SU-DHL-6 (cell line): ENCODE data around the gene EOGT.

Experiments used
- H2AFZ ChIP-seq: fragments of 200-600 bp; sonication (generic); 2 replicates; pipeline ENCODE4 v1.6.1; 2014; ENCODE audit warnings: low read depth, mild to moderate bottlenecking, moderate library complexity, mixed read lengths, antibody characterized with exemption, low read length; ENCODE audit not compliant: severe bottlenecking
- H3F3A ChIP-seq: fragments of 200-600 bp; shearing (Covaris generic); 2 replicates; pipeline ENCODE4 v1.6.0; 2016; ENCODE audit warnings: antibody characterized with exemption, mild to moderate bottlenecking; ENCODE audit not compliant: insufficient read depth
- H3K27ac ChIP-seq: fragments of 200-600 bp; sonication (generic); 2 replicates; pipeline ENCODE4 v1.5.1; 2016; ENCODE audit warnings: low read depth, mild to moderate bottlenecking, low read length, moderate library complexity, mixed read lengths
- H3K27me3 ChIP-seq: fragments of 200-600 bp; sonication (generic), shearing (Covaris generic); 2 replicates; pipeline ENCODE4 v1.6.0; 2014; ENCODE audit warnings: mild to moderate bottlenecking, low read length
- H3K36me3 ChIP-seq: fragments of 200-600 bp; sonication (generic); 2 replicates; pipeline ENCODE4 v1.6.1; 2014; ENCODE audit warnings: mild to moderate bottlenecking, low read length, mixed read lengths
- H3K4me2 ChIP-seq: fragments of 300-600, 200-600 bp; shearing (Covaris generic), sonication (generic); 2 replicates; pipeline ENCODE4 v1.6.0; 2014; ENCODE audit warnings: low read length, low read depth, mild to moderate bottlenecking; ENCODE audit not compliant: poor library complexity, severe bottlenecking
- H3K4me3 ChIP-seq: fragments of 200-600 bp; sonication (generic); 2 replicates; pipeline ENCODE4 v1.5.1; 2014; ENCODE audit warnings: antibody characterized with exemption, low read length, mild to moderate bottlenecking, mixed read lengths; ENCODE audit not compliant: insufficient read depth, poor library complexity, severe bottlenecking
- H3K79me2 ChIP-seq: fragments of 200-600 bp; sonication (generic); 2 replicates; pipeline ENCODE4 v1.6.1; 2014; ENCODE audit warnings: mild to moderate bottlenecking, low read length, moderate library complexity; ENCODE audit not compliant: insufficient read depth
- H3K9ac ChIP-seq: fragments of 200-600 bp; sonication (generic); 2 replicates; pipeline ENCODE4 v1.7.0; 2014; ENCODE audit warnings: mild to moderate bottlenecking, low read length
- H3K9me2 ChIP-seq: fragments of 200-600 bp; sonication (generic); replicated peaks from 2 replicates; pipeline ENCODE4 v1.6.1; 2014; ENCODE audit warnings: low read length; ENCODE audit not compliant: insufficient read depth
- H3K9me3 ChIP-seq: fragments of 200-600 bp; sonication (generic); 2 replicates; pipeline ENCODE4 v1.6.1; 2014; ENCODE audit warnings: low read length, mixed read lengths; ENCODE audit not compliant: insufficient read depth
- H4K20me1 ChIP-seq: fragments of 200-600 bp; sonication (generic); 2 replicates; pipeline ENCODE4 v1.6.1; 2014; ENCODE audit warnings: low read depth, mild to moderate bottlenecking, antibody characterized with exemption, low read length, moderate library complexity, mixed read lengths
- EZH2phosphoT487 ChIP-seq: fragments of 200-600 bp; sonication (generic), shearing (Covaris generic); conservative IDR thresholded peaks from 2 replicates; pipeline ENCODE4 v1.6.1; 2018; ENCODE audit warnings: mild to moderate bottlenecking, antibody characterized with exemption, low read length, moderate library complexity, mixed read lengths
- TF ChIP-seq, protein P1 (sequence below): fragments of 200-600 bp; sonication (generic); IDR thresholded peaks from one replicate; pipeline ENCODE4 v1.5.1; 2017; ENCODE audit warnings: antibody characterized with exemption, mild to moderate bottlenecking, low read length, moderate library complexity; ENCODE audit not compliant: insufficient read depth, poor library complexity, severe bottlenecking

EOGT gene

DNA sequence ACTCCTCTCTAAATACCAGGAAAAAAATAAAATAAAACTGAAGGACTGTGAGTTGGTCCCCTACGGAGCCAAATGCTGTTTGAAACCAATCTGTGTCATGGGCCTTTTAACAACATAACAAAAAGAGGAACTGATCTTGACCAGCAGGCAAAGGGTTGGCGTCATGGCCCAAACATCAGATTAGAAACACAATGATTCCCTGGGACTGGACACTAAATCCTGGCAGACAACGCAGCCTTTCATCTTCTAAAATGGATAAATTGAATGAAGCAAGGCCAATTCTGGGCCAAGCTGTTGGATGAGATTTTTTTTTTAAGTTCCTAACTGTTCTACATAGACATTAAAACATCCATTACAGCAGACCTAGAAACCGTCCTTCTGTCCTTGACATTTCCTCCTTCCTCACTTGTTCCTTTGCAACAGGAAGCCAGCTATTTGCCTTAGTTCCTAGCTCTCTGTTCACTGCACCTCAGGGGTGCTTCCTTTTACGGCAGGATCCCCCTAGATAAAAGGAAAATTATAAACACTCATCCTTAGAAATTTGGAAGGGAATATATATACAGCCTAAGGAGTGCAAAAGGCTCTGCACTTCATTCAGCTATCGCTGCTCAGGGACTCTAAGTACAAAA lies 59.6 kb downstream of the EOGT start:
- no peak overlapping the region for H3K4me3 ChIP-seq
- H3K9me3 ChIP-seq, result no peaks in the 10 kb centered on the region
- no peaks in the 10 kb centered on the region for H3K9me2 ChIP-seq
- no peak overlapping the region for H3K27ac ChIP-seq
- no peaks in the 10 kb centered on the region for H3K79me2 ChIP-seq
- H3K27me3 ChIP-seq, result no peaks in the 10 kb centered on the region
- TF ChIP-seq EZH2phosphoT487, result no peak
- TF ChIP-seq, protein P1, sequence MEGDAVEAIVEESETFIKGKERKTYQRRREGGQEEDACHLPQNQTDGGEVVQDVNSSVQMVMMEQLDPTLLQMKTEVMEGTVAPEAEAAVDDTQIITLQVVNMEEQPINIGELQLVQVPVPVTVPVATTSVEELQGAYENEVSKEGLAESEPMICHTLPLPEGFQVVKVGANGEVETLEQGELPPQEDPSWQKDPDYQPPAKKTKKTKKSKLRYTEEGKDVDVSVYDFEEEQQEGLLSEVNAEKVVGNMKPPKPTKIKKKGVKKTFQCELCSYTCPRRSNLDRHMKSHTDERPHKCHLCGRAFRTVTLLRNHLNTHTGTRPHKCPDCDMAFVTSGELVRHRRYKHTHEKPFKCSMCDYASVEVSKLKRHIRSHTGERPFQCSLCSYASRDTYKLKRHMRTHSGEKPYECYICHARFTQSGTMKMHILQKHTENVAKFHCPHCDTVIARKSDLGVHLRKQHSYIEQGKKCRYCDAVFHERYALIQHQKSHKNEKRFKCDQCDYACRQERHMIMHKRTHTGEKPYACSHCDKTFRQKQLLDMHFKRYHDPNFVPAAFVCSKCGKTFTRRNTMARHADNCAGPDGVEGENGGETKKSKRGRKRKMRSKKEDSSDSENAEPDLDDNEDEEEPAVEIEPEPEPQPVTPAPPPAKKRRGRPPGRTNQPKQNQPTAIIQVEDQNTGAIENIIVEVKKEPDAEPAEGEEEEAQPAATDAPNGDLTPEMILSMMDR, result no peak
- no peak overlapping the region for H2AFZ ChIP-seq
- no peaks in the 10 kb centered on the region for H3F3A ChIP-seq
- H4K20me1 ChIP-seq, result no peaks in the 10 kb centered on the region
- H3K4me2 ChIP-seq, result no peak overlapping the region
- no peak overlapping the region for H3K9ac ChIP-seq
- H3K36me3 ChIP-seq, result no peaks in the 10 kb centered on the region

DNA sequence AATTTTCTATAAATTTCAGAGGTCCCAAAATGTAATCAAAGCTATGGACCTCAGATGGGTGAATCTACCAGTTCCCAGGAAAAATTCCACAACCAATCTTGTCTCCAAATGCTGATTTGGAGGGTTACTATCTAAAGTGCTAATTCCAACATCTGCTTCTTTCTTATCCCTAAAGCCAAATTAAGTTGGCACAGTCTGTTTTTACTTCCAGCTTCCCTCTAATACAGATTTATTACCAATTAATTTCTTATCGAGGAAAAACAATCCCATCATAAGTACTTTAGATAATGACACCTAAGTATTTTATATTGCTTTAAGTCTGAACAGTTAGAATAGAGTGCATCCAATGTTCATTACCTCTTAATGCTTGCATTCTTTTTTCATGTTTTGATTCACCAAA lies 68.3 kb downstream of the EOGT start:
- Histone ChIP-seq H3K4me2 (no peak overlapping the region), H3K9me3 (no peaks in the 10 kb centered on the region), H3K9me2 (no peaks in the 10 kb centered on the region), H3K27me3 (no peaks in the 10 kb centered on the region), H4K20me1 (no peaks in the 10 kb centered on the region), H3K79me2 (no peaks in the 10 kb centered on the region), H2AFZ (no peak overlapping the region), H3F3A (no peaks in the 10 kb centered on the region), H3K36me3 (no peaks in the 10 kb centered on the region), H3K4me3 (no peak overlapping the region), H3K9ac (no peak overlapping the region), H3K27ac (no peak overlapping the region)
- TF ChIP-seq, protein P1, result no peak
- TF ChIP-seq EZH2phosphoT487, result no peak

DNA sequence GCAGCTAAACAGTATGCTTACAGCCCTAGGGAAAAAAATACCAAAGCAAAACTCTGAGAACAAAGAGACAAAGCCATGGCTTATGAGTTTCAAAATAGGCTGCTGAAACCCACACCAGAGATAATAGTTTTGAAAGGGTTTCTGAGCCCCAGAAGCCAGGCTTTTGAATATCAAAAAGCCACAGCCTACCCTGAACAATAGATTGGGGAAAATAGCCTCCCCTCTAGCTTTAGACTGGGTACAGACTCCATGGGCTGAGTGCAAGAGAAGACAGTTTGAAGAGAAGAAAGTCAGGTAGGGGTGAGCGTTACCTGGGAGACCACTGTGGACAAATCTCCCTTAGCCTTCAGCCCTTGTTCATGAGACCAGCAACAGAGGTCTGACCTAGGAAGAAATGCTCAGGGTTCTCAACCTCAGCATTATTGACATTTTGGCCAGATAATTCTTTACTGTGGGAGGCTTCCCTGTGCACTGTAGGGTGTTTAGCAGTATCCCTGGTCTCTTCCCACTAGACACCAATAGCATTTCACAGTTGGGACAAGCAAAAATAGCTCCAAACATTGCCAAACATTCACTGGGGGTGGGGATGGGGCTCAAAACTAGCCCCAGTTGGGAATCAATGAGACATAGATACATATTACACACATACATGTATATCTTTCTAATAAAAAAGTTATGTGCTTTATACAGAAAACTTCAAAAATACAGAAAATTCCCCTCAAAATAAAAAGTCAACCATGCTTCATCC lies 69.6 kb downstream of the EOGT start:
- no peak overlapping the region for H3K4me2 ChIP-seq

More for the DNA sequence above, 69.6 kb downstream of the EOGT start:
- no peak overlapping the region for H3K27ac ChIP-seq
- no peak overlapping the region for H3K9ac ChIP-seq
- no peaks in the 10 kb centered on the region for H3K9me3 ChIP-seq
- H3K4me3 ChIP-seq, result no peak overlapping the region
- H3K36me3 ChIP-seq, result no peaks in the 10 kb centered on the region
- H3K27me3 ChIP-seq, result no peaks in the 10 kb centered on the region
- H4K20me1 ChIP-seq, result no peaks in the 10 kb centered on the region
- TF ChIP-seq EZH2phosphoT487, result no peak
- TF ChIP-seq, protein P1, result no peak
- H3K9me2 ChIP-seq, result no peaks in the 10 kb centered on the region
- H3K79me2 ChIP-seq, result no peaks in the 10 kb centered on the region
- no peaks in the 10 kb centered on the region for H3F3A ChIP-seq
- no peak overlapping the region for H2AFZ ChIP-seq
